Muscle layer of duodenum (tissue), 2 donors: ENCODE data around the gene ASH1L.
A peak's percentile ranks its signal among the peaks of the same experiment; 100 is the strongest.

Experiments
- H3K27ac ChIP-seq: one replicate; pipeline ENCODE4 v1.7.0; 2013; ENCODE audit warnings: mild to moderate bottlenecking, low read length
- H3K27me3 ChIP-seq: one replicate; pipeline ENCODE4 v1.7.0; 2013; ENCODE audit warnings: low read depth, mild to moderate bottlenecking, control low read depth, low read length
- H3K36me3 ChIP-seq, 2 donors: one replicate each; pipeline ENCODE4 v1.7.0; 2013; ENCODE audit warnings: low read length in 2 of 2, control low read depth in 1 of 2, mild to moderate bottlenecking in 1 of 2; ENCODE audit not compliant: insufficient read depth in 2 of 2, control insufficient read depth in 1 of 2
- H3K4me1 ChIP-seq, 2 donors: one replicate each; pipeline ENCODE4 v1.7.0; 2013; ENCODE audit warnings: low read length in 2 of 2, mild to moderate bottlenecking in 2 of 2, control low read depth in 1 of 2, moderate library complexity in 1 of 2; ENCODE audit not compliant: insufficient read depth in 2 of 2, control insufficient read depth in 1 of 2
- H3K4me3 ChIP-seq, 2 donors: one replicate each; pipeline ENCODE4 v1.7.0; 2013; ENCODE audit warnings: low read length in 2 of 2, low read depth in 1 of 2, mild to moderate bottlenecking in 1 of 2
- H3K9me3 ChIP-seq, 2 donors: one replicate each; pipeline ENCODE4 v1.7.0; 2013; ENCODE audit warnings: low read length in 2 of 2, control low read depth in 1 of 2, mild to moderate bottlenecking in 1 of 2; ENCODE audit not compliant: control insufficient read depth in 1 of 2
- donor health status: healthy.

ASH1L gene

DNA sequence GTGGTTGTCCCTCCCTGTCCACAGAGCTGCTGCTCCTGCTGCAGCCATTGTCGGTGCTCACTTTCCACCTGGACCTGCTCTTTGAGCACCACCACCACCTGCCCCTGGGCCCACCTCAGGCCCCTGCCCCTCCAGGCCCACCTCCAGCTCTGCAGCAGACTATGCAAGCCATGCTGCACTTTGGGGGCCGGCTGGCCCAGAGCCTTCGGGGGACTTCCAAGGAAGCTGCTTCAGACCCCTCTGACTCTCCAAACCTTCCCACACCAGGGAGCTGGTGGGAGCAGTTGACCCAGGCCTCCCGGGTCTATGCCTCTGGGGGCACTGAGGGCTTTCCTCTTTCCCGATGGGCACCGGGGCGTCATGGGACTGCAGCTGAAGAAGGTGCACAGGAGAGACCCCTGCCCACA is 236.0 kb downstream of the ASH1L start:
- Histone ChIP-seq H3K4me1 (peaks cover 5 to 19% of the 10 kb centered on the region in 2 donors), H3K9me3 (no peaks in the 10 kb centered on the region), H3K27me3 (no peaks in the 10 kb centered on the region), H3K27ac (no peak overlapping the region), H3K36me3 (peaks cover 18 to 30% of the 10 kb centered on the region in 2 donors), H3K4me3 (no peak overlapping the region)

DNA sequence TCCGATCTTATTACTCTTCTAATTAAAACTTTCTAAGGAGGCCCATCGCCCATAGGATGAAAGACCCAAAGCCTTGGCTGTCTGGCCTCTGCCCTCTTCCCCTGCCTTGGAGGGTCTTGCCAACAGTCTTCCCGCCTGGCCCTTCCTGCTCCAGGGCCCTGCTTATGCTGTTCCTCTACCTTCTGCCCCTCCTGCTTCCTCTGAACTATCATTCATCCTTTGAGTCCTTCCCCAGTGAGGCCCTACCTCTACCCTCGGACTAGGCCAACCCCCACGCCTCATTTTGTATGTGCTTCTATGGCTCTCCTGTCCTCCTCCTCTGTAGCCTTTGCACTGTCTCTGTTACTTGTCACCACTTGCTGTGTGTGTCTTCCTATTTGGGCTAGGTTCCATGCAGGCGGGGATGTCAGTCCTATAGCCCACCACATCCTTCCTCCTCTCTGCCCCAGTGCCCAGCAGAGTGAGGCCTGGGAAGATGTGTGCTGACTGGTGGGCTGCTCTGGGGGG is 236.5 kb downstream of the ASH1L start:
- Histone ChIP-seq H3K27me3 (no peaks in the 10 kb centered on the region), H3K4me1 (peaks cover 5 to 24% of the 10 kb centered on the region in 2 donors), H3K27ac (no peak overlapping the region), H3K9me3 (no peaks in the 10 kb centered on the region), H3K4me3 (no peak overlapping the region), H3K36me3 (peaks cover 16 to 27% of the 10 kb centered on the region in 2 donors)

DNA sequence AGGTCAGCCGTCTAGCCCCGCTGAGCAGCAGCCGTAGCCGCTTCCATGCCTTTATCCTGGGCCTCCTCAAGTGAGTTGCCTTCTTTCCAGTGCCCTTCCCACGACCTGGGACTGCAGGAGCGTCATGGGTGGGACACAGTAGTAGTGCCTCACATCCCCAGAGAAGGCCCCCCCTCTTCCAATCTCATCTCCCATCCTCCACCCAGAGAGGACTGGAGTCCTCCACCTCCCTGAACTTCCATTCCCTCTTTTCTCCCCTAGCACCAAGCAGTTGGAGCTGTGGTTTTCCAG is 237.1 kb downstream of the ASH1L start:
- peaks cover 5 to 28% of the 10 kb centered on the region in 2 donors for H3K4me1 ChIP-seq

DNA sequence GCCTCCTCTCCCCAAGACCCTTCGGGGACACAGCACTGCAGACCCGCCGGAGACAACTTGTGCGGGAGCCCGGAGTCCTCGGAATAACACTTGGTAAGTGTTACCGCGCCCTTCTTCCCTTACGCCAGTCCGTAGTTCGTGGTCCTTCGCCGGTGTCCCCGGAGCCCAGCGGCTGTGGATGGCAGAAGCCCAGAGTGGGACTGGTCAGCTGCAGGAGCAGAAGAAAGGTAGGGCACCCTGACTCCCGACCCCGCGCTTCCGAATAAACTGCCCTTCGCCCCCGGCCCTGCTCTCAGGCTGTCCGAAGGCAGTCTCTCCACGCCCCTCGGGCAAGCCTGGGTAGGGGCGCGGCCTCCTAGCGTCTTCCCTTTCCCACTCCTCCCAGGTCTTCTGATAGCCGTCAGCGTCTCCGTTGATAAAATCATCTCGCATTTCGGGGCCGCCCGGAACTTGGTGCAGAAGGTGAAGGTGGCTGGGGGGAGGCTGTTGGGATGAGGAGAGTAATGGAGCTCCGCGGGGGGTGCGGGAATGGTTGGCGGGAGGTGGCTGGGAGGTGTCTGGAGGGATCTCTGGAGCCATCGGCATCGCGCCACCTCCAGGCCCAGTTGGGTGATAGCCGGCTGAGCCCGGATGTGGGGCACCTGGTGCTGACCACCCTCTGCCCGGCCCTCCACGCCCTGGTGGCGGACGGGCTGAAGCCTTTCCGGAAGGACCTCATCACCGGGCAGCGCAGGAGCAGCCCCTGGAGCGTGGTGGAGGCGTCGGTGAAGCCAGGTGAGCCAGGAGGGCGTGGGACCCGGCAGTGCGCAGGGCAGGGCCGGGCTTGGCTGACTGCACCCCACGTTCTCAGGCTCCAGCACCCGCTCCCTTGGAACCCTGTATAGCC is 237.6 kb downstream of the ASH1L start:
- H3K4me3 ChIP-seq: peak overlapping the region; percentile 80 to 88
- H3K36me3 ChIP-seq: peaks cover 5 to 16% of the 10 kb centered on the region in 2 donors
- no peaks in the 10 kb centered on the region for H3K9me3 ChIP-seq
- peak overlapping the region; percentile 58 for H3K27ac ChIP-seq
- H3K27me3 ChIP-seq: no peaks in the 10 kb centered on the region
- peaks cover 8 to 34% of the 10 kb centered on the region in 2 donors for H3K4me1 ChIP-seq

More for the DNA sequence above, 237.1 kb downstream of the ASH1L start:
- H3K27ac ChIP-seq: peak overlapping the region; percentile 31
- peaks cover 11 to 22% of the 10 kb centered on the region in 2 donors for H3K36me3 ChIP-seq
- H3K27me3 ChIP-seq: no peaks in the 10 kb centered on the region
- H3K4me3 ChIP-seq: peak overlapping the region; percentile 80 to 88
- H3K9me3 ChIP-seq: no peaks in the 10 kb centered on the region

DNA sequence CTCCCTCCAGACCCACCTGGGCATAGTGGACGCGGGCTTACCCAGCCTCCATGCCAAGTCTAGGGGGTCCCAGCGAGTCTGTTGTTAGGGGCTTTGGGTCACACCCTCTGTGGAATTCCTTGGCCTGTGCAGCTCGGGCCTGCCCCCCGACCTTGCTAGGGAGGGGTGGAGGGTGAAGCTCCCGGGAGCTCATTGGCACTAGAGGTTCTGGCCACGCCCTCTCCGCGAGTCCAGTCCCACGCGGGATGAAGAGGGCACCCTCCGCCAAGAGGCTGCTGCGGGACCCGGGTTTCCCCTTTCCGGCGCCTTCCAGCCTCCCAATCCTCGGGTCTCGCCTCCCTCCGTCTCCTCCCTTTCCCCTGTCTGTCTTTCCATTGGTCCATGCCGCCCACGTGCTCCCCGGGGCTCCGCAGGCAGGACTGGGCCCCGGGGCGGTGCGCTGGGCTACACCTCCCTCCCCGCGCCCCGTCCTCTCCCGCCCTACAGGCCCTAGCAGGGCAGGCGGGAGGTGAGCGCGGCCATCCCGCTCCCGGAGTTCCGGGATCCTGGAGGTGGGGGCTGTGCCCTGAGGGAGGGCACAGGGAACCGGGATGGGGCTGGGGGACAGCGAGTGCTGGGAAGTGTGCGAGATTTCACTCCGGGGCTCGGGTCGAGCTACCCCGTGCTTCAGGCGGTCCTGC is 238.4 kb downstream of the ASH1L start:
- peaks cover 9 to 35% of the 10 kb centered on the region in 2 donors for H3K4me1 ChIP-seq
- peak overlapping the region; percentile 79 for H3K27ac ChIP-seq
- H3K36me3 ChIP-seq: peaks cover 3 to 12% of the 10 kb centered on the region in 2 donors
- no peaks in the 10 kb centered on the region for H3K27me3 ChIP-seq
- H3K4me3 ChIP-seq: peak overlapping the region; percentile 80 to 88
- H3K9me3 ChIP-seq: no peaks in the 10 kb centered on the region

DNA sequence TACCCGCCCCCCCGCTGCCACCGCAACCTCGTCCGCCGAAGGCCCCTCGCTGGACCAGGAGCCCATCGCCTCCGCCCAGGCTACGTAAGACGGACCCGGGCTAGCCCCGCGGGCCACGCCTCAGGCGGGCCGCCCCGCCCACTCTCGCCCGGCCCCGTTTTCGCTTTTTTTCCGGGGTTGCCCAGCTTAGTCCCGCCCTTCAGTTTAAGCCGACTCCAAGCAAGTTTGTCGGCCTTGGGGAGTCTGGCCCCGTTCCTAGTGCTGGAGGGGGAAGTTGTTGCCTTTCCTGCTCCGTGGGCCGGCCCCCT is 238.9 kb downstream of the ASH1L start:
- peaks cover 9 to 35% of the 10 kb centered on the region in 2 donors for H3K4me1 ChIP-seq
- no peaks in the 10 kb centered on the region for H3K9me3 ChIP-seq
- peaks cover 3 to 12% of the 10 kb centered on the region in 2 donors for H3K36me3 ChIP-seq
- no peaks in the 10 kb centered on the region for H3K27me3 ChIP-seq
- peak overlapping the region; percentile 80 to 88 for H3K4me3 ChIP-seq
- H3K27ac ChIP-seq: peak overlapping the region; percentile 79

DNA sequence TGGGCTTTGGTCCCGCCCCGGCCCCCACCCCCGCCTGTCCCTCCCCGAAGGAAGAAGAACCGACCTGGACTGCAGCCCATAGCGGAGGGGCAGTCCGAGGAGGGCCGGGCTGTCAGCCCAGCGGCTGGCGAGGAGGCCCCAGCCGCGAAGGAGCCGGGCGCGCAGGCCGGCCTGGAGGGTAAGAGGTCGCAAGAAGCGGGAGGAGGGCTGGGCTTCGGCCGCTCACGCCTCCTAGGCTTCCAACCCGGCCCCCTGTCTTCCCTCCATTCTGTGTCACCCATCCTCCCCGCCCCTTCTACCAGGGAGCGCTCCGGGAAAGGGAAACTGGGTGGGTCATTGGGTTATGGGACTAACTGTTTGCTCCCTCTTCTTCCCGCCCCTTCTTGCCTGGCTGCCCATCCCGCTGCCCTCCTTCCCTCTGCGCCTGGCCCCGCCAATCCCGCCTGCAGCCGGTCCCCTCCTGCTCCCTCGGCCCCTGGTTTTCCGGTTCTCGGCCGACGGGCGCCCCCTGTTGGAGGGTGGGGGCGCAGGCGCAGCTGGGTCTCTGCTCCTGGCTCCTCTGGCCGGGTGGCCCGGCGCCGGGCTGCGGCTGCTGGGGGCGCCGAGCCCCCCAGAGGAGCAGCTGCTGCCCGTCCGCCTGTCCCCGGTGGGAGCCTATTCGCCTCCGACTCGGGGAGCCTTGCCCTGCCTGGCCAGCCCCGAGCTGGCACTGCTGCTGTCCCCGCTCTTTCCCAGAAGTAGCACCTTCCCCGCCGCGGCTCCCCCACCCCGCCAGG is 239.5 kb downstream of the ASH1L start:
- H3K4me1 ChIP-seq: peaks cover 9 to 35% of the 10 kb centered on the region in 2 donors
- H3K9me3 ChIP-seq: no peaks in the 10 kb centered on the region

DNA sequence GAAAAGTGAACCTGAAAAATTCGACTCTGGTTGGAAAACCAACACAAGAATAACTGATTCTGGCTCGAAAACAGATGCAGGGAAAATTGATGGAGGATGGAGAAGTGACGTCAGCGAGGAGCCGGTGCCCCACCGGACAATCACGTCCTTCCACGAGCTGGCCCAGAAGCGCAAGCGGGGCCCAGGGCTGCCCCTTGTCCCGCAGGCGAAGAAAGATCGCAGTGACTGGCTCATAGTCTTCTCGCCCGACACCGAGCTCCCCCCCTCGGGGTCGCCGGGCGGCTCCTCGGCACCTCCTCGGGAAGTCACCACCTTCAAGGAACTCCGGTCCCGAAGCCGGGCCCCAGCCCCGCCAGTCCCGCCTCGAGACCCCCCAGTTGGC is 240.0 kb downstream of the ASH1L start:
- Histone ChIP-seq H3K27me3 (no peaks in the 10 kb centered on the region), H3K4me3 (peak overlapping the region; percentile 60 to 88), H3K27ac (peak overlapping the region; percentile 62), H3K4me1 (peaks cover 9 to 35% of the 10 kb centered on the region in 2 donors), H3K9me3 (no peaks in the 10 kb centered on the region), H3K36me3 (peaks cover 8% of the 10 kb centered on the region in 2 donors)

More for the DNA sequence above, 239.5 kb downstream of the ASH1L start:
- Histone ChIP-seq H3K27ac (peak overlapping the region; percentile 79), H3K36me3 (peaks cover 5 to 11% of the 10 kb centered on the region in 2 donors), H3K27me3 (no peaks in the 10 kb centered on the region), H3K4me3 (peak overlapping the region; percentile 80 to 88)

DNA sequence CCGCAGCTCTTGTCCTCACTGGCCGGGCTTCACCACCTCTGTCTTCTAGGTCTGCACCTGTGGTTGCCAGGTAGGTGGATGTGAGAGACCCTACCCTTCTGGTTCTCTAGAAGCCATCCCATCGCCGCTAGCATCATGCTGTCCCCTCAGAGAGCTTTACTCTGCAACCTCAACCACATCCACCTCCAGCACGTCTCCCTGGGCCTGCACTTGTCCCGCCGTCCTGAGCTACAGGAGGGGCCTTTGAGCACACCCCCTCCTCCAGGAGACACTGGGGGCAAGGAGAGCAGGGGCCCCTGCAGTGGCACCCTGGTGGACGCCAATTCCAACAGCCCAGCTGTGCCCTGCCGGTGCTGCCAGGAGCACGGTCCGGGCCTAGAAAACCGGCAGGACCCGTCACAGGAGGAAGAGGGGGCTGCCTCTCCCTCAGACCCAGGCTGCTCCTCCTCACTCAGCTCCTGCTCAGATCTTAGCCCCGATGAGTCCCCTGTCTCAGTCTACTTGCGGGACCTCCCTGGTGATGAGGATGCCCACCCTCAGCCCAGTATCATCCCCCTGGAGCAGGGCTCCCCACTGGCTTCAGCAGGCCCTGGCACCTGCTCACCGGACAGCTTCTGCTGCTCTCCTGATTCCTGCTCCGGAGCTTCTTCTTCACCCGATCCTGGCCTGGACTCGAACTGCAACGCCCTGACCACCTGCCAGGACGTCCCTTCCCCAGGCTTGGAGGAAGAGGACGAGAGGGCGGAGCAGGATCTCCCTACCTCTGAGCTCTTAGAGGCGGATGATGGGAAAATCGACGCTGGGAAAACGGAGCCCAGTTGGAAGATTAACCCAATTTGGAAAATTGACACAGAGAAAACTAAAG is 240.7 kb downstream of the ASH1L start:
- Histone ChIP-seq H3K27me3 (no peaks in the 10 kb centered on the region), H3K36me3 (peaks cover 4 to 5% of the 10 kb centered on the region in 2 donors), H3K9me3 (no peaks in the 10 kb centered on the region), H3K4me3 (peak overlapping the region; percentile 71 to 88), H3K27ac (peak overlapping the region; percentile 62), H3K4me1 (peaks cover 9 to 35% of the 10 kb centered on the region in 2 donors)
